ENCODE data around the gene GPANK1. TPM values are rescaled to one million over a fixed set of nuclear protein-coding genes. Genes with fewer than 3 reads are reported as not detected.

The GPANK1 gene
- total RNA-seq, 1 donor from 2014 or later, result 9.1 TPM

DNA sequence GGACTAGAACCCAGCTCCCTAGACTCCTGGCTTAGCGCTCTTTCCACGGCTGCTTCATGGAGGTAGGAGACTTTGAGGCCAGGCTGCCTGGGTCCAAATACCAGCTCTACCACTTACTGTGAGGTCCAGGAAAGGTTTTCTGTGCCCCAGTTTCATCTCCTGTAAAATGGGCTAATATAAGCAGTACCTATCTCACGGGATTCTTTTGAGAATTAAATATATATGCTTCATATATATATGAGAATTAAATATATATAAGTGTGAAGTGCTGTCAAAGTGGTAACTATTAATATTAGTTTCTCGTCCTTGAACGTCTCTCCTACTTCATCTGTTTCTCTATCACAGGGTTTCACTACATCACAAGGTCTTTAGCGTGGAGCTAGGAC, 26.3 kb upstream of the GPANK1 start:
- no peak for DNase-seq (ENCODE audit: low read depth)

DNA sequence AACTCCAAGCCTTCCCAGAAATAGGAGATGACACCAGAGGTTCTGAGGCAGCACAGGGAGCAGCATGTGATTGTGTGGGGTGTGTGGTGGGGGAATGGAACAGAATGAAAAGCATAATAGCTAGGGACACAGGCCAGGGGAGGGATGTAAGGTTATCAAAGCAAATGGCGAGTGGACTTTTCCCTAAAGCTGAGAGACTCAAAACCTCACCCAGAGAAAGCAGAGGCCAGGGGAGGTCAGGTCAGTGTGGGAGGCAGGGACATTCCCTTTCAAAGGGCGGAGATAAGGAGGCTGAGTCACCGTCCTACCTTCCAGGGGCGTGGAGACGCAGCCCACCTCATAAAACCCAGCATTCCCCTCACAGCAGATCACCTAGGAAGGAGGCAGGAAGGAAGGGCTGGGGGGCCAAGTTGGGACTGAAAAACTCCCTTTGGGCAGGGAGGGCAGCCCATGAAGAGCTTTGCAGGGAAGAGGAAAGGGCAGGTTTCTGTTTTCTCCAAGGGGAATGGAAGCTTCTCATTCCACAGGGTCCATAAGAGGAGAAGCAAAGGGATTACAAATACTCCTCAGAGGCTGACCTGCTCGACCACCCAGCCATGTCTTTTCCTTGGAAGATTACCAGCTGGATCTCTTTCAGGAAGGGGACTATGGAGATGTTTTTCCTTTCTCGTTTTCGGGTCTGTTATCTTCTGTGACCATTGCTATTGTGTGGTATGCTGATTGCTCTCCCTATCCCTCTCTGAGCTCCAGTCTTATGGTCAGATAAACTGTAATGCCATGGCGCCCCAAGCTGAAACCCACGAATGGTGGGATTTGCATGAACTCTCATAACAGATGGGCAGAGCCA, 25.7 kb upstream of the GPANK1 start:
- no peak for DNase-seq (ENCODE audit: low read depth)

DNA sequence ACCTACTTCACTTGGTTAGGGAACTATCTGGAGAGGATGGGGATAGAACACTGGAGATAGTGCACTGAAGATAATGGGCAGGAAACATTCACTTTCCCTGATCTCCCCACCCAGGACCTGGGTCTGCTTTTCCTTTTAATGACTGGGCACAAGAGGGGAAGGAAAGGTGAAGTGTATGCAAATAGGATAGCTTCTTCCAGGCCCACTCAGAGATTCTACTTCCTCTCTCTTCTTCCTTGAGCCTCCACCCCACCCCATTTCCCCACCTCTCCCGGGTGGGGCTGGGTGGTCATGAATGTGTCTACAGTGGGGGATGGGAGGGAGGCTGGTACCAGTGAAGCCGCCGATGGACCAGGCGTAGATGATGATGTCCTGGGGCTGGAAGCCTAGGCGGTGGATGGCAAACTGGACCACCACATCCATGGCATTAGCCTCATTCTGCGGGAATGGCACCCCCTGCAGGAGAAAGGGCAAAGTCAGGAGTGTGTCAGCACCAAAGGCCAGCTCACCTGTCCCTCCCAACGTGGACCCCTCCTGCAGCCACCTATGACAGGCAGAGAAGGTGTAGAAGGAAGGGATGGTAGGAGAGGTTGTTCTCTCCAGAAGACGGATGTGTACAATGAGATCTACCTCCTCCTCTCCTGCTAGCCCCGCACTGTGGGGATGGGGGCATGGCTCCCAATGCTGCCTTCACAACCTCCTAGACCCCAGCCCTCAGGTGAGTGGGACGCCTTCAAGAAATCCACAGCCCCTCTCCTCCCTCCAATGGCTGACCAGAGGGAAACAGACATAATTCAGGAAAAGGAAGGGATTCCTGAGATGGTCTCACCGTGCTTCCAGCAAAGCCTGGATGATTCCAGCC, 24.7 kb upstream of the GPANK1 start:
- no peak for DNase-seq (ENCODE audit: low read depth)

DNA sequence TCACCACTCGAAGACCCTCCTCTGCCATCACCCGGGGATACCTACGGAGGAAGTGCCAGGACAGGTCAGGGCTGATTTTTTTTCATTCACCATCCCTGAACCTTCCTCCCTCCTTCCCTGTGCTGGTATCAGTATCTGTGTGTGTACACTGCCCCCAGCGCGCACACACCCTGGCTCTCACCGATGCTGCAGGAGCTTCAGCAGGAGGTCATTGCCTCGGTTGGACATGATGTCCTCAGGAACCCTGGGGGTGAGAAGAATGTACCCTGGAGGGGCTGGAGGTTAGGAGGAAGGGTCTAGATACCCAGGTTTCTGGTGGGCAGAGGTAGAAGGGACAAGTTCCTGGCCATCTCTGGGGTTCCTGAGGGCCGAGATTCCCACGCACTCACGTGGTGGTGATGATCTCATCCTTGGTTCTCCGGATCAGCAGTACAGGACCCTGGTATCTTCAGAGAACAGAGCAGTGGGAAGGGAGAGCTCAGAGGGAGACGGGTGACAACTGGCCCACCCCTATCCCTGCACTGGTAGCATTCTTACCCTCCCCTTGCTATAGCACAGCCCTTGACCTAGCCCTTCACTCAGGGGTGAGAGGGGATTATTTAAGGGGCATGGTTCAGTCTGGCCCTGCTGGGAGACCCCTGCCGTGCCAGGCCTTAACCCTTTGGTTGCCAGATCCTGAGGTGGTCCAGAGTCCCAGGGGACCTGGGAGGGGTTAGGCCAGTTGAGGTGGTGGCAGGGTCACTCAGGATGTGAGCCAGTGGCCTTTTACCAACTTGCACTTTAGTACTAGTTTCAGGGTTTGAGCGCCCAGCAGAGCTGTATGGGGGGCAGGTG, 23.3 kb upstream of the GPANK1 start:
- DNase-seq (ENCODE audit: low read depth), result no peak

DNA sequence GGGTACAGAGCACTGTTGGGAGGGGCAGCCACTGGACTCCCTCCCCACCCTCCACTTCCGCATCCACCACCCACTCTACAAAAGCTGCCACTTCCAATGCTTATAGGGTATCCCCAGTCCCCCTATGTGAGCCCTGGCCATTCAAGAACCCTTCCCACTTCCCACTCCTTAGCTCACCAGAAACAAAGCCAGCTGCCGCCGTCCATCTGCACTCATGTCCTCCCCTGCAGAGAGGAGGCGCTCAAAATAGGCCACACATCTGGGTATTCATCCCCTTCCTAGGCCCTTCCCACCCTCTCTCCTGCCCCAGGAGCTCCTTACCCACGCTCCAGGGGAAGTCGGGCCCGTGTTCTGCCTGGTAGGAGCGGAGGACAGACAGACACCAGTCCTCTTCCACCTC, 22.5 kb upstream of the GPANK1 start:
- DNase-seq (ENCODE audit: low read depth), result no peak

DNA sequence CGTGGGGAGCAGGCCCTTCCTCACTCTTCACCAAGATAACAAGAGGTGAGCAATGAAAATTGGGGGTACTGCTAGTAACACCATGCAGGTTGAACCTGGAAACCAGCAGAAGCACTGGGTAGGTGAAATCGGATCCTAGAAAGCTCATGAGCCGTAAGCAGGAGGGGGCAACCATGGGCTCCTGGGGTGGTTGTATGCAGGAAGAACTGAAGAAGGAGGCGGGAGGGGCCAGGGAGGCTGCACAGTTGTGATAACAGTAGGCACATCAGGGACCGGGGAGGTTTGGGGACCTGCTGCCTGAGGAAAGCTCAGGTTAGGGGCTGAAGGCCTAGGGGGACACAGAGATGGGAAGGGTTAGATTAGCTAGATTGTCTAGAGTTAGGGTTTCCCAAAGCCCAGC, 21.7 kb upstream of the GPANK1 start:
- no peak for DNase-seq (ENCODE audit: low read depth)

DNA sequence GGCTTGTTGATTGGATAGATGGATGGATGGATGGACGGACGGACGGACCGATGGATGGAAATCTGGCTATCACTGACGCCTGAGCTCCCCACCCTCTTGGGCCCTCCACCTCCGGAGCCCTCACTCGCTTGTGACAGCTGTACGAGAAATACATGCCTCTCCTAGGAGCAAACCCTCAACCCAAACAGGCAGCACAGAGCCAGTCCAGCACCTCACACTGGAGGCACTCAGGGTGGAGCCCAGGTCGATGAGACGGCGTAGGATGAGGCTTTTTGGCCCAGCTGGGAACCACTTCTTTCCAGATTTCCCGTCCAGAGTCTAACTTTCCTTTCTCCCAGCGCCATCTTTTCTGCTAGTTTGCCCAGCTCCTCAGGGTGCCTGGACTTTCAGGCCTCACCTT, 18.8 kb upstream of the GPANK1 start:
- DNase-seq (ENCODE audit: low read depth), result no peak

DNA sequence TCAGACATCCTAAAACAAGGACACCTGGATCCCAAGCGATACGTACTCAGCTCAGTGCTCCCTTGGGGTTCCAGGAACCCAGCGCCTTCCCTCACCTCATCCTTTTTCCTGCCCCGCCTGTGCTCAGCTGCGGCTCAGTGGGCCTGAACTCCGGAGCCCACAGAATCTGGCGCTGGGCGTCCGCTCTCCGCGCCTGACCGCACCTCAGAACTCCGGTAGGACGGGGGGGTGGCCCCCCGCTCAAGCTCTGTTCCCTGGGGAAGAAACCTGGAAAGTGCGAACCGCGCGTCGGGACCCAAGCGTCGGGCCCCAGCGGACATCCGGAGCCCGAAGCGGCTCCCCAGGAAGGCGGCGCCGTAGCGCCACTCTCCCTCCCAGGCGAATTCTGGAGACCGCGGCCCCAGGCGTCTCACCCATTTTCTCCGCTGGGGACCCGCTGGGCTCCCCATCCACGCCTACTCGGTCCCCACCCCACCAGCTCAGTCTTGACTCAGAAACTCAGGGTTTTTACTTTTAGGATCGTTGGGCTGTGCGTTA, 16.4 kb upstream of the GPANK1 start:
- peak; percentile 53 for DNase-seq (ENCODE audit: low read depth)

DNA sequence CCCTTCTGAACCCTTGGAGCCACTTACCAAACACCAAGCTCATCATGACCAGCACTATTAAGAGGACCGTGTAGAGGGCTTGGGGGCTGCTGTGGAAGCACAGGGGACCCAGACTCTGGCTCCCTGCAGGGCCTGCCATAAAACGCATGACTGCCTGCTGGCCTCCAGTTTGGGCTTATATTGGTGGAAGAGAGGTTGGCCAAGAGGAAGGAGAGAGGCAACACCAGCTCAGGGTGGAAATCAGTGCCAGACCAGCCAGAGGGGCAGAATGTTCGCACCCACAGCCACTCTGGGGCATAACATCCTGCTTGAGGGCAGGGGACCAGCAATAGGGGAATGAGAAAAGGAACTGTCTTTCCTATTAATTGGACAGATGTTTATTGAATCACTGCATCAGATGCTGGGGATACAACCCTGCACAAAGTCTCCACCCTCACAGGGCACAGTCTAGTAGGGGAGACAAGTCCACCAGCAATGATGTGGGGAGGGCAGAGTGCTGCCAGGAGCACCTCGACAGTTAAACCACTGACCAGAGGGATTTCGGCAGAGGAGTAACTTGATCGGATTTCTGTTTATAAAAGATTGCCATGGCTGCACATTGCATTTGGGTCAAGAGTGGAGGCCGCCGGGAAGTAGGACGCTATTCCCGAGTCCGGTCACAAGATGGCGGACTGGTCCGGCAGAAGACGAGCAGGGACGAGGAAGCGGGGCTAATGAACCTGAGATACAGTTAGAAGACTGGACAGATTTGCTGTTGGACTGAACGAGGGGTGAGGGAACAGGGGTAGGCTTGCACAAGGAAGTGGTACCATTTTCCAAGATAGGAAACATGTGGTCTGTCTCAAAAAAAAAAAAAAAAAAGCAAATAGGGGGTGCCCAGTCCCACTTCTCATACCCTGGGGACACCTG, 15.7 kb upstream of the GPANK1 start, which contains the start of gene LY6G5C:
LY6G5C (minus strand) TSS at position 842 of the 909 bp plus-strand sequence; CDS start at position 148, 694 bp downstream.
- DNase-seq (ENCODE audit: low read depth), result peak; percentile 84

DNA sequence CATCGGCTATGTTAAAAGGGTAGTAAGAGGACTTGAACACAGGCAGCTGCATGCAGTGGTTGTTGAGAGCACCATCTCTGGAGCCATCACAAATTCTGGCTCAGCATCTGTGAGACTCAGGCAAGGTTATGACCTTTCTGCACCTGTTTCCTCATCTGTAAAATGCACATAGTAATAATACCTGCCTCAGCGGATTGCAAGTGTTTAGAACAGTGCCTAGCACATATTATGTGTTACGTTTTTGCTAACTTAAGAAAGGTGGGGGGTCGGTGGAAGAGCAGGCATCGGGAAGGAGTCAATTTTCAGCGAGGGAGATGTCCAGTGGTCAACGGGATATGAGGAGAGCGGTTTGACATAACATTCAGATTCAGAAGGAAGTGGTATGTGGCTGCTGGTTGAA, 13.2 kb upstream of the GPANK1 start:
- no peak for DNase-seq (ENCODE audit: low read depth)

DNA sequence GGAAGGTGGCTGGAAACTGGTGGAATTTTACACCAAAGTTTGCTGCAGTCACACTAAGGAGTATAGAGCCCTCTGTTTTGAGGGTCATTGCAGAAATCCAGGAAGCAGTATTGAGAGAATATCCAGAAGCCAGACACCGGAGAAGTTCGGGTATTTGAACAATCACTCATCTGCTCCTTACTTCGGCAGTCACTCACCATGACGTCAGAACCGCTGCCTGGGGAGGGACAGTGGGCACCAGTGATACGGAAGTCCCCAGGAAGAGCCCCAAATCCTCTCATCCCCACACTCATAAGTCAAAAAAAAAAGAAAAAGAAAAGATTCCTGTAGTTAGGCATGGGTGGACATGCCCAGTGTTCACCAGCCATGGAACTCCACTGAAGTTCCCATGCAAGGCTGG, 12.1 kb upstream of the GPANK1 start:
- DNase-seq (ENCODE audit: low read depth), result no peak

DNA sequence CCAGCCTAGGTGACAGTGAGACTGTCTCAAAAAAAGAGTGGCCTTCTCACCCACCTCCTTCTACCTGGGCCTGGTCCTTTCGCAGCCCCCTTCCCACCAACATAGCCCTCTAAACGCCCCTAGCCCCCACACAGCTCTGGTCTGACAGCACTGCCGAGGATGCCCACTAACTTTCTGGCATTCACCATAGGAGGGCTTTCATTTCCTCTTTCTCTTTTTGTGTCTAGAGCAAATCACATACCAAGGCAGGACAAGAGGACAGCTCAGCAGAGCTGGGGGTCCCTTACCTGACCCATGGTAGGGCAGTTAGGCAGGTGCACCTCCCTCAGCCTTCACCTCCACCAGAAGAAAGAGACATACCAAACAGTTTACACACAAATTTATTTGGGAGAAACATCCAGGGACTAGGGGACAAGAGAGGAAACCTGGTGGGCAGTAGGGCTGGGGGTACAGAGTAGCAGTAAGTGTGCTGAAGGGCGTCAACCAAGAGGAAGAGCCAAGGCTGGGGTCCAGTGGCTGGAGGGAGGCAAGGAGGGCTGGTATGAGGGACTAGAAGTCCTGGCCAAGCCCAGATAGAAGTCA, 11.6 kb upstream of the GPANK1 start:
- DNase-seq (ENCODE audit: low read depth), result no peak

DNA sequence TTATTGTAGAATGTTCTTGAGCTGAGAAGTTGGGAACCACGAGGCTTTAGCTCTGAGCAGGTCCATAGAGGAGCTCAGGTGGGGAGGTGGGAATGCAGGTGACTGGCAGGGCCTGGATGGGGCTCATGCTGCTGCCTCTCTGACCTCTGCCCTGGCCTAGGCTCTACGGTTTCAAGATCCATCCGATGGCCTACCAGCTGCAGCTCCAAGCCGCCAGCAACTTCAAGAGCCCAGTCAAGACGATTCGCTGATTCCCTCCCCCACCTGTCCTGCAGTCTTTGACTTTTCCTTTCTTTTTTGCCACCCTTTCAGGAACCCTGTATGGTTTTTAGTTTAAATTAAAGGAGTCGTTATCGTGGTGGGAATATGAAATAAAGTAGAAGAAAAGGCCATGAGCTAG, 4.9 kb upstream of the GPANK1 start, which contains the start of gene LY6G5B:
LY6G5B (plus strand) TSS at position 301 of the 400 bp plus-strand sequence. CDS start 975 bp downstream, outside the sequence.
- no peak for DNase-seq (ENCODE audit: low read depth)

DNA sequence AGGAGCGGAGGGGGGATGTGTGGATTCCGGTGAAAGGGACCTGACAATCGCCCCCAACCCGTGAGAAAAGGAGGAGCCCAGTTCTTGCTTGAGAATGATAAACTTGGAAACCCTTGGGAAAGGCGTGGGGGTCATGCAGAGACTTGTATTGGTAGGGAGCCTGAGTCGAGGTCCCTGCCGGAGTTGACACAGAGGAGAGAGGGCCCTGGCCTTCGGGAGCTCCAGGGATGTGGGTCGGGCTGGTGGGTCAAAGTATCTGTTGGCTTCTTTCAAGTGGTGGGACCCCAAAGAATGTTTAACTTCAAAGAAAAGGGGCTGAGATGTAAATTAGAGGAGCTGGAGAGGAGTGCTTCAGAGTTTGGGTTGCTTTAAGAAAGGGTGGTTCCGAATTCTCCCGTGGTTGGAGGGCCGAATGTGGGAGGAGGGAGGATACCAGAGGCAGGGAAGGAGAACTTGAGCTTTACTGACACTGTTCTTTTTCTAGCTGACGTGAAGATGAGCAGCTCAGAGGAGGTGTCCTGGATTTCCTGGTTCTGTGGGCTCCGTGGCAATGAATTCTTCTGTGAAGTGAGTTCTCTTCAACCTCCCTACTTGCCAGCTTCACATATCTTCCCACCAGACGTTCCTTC, 1.7 kb upstream of the GPANK1 start:
- DNase-seq (ENCODE audit: low read depth), result no peak

DNA sequence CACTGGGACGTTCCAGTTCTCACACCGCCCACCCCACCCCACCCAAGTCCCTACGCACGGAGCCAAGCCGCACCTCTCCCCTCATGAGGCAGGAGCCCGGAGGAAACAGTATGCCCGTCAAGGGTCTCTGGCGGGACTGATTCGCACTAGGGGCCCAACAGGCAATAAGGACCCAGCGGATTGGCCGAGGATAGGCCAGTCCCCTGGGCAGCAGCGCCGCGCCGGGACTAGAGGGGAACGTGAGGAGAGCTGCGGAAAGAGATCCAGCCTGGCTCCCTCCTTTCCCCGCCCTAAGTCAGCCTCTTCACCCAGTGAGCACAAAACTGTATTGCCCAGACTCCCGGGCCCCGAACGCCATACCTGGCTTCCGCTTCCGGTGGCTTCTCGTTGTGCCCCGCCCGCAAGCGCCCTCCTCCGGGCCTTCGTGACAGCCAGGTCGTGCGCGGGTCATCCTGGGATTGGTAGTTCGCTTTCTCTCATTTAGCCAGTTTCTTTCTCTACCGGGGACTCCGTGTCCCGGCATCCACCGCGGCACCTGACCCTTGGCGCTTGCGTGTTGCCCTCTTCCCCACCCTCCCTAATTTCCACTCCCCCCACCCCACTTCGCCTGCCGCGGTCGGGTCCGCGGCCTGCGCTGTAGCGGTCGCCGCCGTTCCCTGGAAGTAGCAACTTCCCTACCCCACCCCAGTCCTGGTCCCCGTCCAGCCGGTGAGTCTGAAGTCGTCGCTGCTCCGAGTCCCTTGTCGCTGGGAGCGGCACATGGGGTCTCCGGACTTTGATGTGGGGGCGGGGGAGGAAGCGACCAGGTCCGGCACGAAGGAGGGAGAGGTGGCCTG, 922 bp upstream of the GPANK1 start, which contains the start of gene CSNK2B:
CSNK2B (plus strand) TSS at position 580 of the 836 bp plus-strand sequence. CDS start 752 bp downstream, outside the sequence.
- peak; percentile 94 for DNase-seq (ENCODE audit: low read depth)

DNA sequence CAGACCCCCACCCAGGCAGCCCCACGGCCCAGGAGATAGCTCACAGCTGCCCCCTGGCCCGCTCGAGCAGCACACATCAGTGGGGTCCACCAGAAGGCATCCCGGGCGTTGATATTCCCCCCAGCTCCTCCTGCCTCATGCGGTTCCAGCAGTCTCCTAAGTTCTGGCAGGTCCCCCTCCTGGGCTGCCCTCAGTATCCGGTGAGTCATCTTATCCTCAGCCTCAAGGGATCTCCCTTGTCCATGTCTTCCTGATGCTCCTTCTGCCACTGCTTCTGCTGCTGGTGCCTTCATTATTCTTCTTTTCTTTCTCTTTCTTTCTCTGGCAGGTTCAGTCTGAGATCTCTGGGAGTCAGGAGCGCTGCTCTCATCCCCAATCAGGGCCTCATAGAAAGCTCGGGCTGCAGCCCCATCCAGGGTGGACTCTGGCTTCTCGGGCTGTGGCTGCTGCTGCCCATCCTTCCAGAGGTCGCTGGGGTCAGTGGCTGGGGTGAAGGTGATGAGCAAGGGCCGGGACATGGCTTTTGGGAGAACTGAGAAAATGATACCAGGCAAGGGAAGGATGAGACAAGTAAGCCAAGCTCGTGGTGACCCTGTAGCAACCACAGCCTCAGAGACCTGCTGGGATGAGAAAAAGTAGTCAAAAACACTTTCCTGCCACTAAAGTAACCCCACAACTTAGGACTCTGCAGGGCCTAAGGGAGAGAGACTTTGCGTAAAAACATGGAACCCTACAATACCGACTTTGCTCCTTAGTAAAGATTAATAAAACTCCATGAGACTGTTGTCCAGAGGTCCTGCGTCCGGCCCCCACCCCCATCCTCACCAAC, 622 bp downstream of the GPANK1 start:
- peak; percentile 68 for DNase-seq (ENCODE audit: low read depth)

DNA sequence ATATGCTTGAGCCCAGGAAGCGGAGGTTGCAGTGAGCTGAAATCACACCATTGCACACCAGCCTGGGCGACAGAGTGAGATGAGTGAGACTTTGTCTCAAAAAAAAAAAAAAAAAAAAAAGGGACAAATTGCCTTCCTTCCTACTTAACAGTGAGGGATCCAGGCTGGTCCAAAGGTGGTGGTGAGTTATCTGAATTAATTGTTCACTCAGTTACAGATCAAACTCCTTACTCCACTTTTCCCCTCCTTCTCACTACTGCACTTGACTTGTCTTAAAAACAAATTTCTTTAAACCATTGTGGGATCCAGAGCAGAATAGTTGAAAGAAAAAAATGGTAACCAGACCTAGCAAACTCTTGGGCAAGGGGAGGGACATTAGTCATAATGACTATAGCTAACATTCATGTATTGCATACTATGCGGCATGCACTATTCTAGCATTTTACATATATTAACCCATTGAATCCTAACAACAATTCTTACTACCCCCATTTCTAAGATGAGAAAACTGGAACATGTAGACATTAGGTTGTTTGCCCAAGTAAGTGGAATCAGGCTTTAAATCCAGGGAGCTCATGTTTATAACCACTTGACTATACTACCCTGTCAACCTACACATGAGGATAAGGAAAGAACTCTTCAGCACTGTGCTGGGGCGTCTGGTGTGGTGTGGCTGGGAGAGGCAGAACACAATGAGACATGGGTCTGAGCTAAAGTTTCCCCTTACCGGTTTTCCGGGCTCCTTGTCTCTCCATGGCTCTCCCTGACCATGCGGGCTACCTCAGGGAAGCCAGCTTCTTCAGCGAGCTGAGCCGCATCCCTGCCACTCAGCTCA, 1.5 kb downstream of the GPANK1 start:
- DNase-seq (ENCODE audit: low read depth), result no peak

Measured in renal cortical epithelial cell (primary cell).